Head of caudate nucleus (tissue), 42 donors: ENCODE measurements around the gene GRIN2A.
A peak's percentile ranks its signal among the peaks of the same experiment; 100 is the strongest.

Source experiments
- DNase-seq, 42 donors: peaks; one replicate each; pipeline versions ENCODE4 v3.0.0 to v3.0.0-alpha.2; 2020 to 2021; ENCODE audit warnings: mixed read lengths in 7 of 42
- intact Hi-C: fragments of 100-400 bp; cut with DNase I; formaldehyde crosslinking; loops from one replicate; pipeline ENCODE4 v1.15.0; 2022

The GRIN2A gene

GRCh38 chr16:9953908-9954570 lies 228.2 kb downstream of the GRIN2A start:
- intact Hi-C loops, result no loop called here
- no peak for DNase-seq

- no peak for DNase-seq
- intact Hi-C loops, result no loop called here
Observed at GRCh38 chr16:9950658-9951057, 231.6 kb downstream of the GRIN2A start.

GRCh38 chr16:9949396-9949795 lies 232.8 kb downstream of the GRIN2A start:
- DNase-seq, result no peak
- intact Hi-C loops, result no loop called here

GRCh38 chr16:9948933-9949332 lies 233.3 kb downstream of the GRIN2A start:
- peak in 37 of 42 donors; percentile 29 to 81 (median 54) for DNase-seq
- intact Hi-C loops, result no loop called here

- intact Hi-C loops, result no loop called here
- DNase-seq, result no peak
Observed at GRCh38 chr16:9946022-9946720, 236.1 kb downstream of the GRIN2A start.

GRCh38 chr16:9943121-9943520 lies 239.1 kb downstream of the GRIN2A start:
- intact Hi-C loops, result no loop called here
- DNase-seq, result peak in 40 of 42 donors; percentile 7 to 84 (median 57)

- intact Hi-C loops, result no loop called here
- no peak for DNase-seq
Observed at GRCh38 chr16:9941245-9941644, 241.0 kb downstream of the GRIN2A start.

- intact Hi-C loops, result no loop called here
- DNase-seq, result peak in 2 of 42 donors; percentile 2 to 35
Observed at GRCh38 chr16:9934723-9935508, 247.3 kb downstream of the GRIN2A start.

GRCh38 chr16:9932919-9933653 lies 249.1 kb downstream of the GRIN2A start:
- intact Hi-C loops, result no loop called here
- DNase-seq, result peak in 1 of 42 donors; percentile 4

GRCh38 chr16:9932000-9932399 lies 250.2 kb downstream of the GRIN2A start:
- DNase-seq, result peak in 11 of 42 donors; percentile 18 to 86 (median 46)
- intact Hi-C loops, result no loop called here

GRCh38 chr16:9929836-9930235 lies 252.4 kb downstream of the GRIN2A start:
- peak in 5 of 42 donors; percentile 20 to 75 (median 33) for DNase-seq
- intact Hi-C loops, result no loop called here

- no peak for DNase-seq
- intact Hi-C loops, result no loop called here
Observed at GRCh38 chr16:9929313-9929712, 252.9 kb downstream of the GRIN2A start.

- DNase-seq, result no peak
- intact Hi-C loops, result no loop called here
Observed at GRCh38 chr16:9922441-9922840, 259.8 kb downstream of the GRIN2A start.

GRCh38 chr16:9921997-9922396 lies 260.2 kb downstream of the GRIN2A start:
- no peak for DNase-seq
- intact Hi-C loops, result no loop called here

GRCh38 chr16:9919460-9919859 lies 262.8 kb downstream of the GRIN2A start:
- intact Hi-C loops, result no loop called here
- no peak for DNase-seq

GRCh38 chr16:9917691-9918090 lies 264.5 kb downstream of the GRIN2A start:
- intact Hi-C loops, result no loop called here
- no peak for DNase-seq

GRCh38 chr16:9913604-9914326 lies 268.5 kb downstream of the GRIN2A start:
- no peak for DNase-seq
- intact Hi-C loops, result no loop called here

GRCh38 chr16:9911989-9912388 lies 270.2 kb downstream of the GRIN2A start:
- intact Hi-C loops, result no loop called here
- no peak for DNase-seq

- intact Hi-C loops, result no loop called here
- DNase-seq, result no peak
Observed at GRCh38 chr16:9911231-9911630, 271.0 kb downstream of the GRIN2A start.
